Ascending aorta (tissue), 2 donors: ENCODE results near the gene CASS4. TPM values are rescaled to one million over a fixed set of nuclear protein-coding genes. Genes with fewer than 3 reads are reported as not detected.

Source experiments
- DNase-seq, 2 donors: peaks; one replicate each; pipeline ENCODE4 v3.0.0-alpha.2; 2019; ENCODE audit warnings: low spot score in 2 of 2
- H3K27ac ChIP-seq, 2 donors: fragments of 200-600 bp; sonication (generic); one replicate each; pipeline ENCODE4 v1.5.1; 2016 to 2017; ENCODE audit warnings: mild to moderate bottlenecking in 1 of 2
- H3K27me3 ChIP-seq: fragments of 200-600 bp; sonication (generic); one replicate; pipeline ENCODE4 v1.5.1; 2017
- H3K36me3 ChIP-seq, 2 donors: fragments of 200-600 bp; sonication (generic); one replicate each; pipeline ENCODE4 v1.5.1; 2016
- H3K4me1 ChIP-seq, 2 donors: fragments of 200-600 bp; sonication (generic); one replicate each; pipeline ENCODE4 v1.5.1; 2016 to 2017; ENCODE audit warnings: mild to moderate bottlenecking in 1 of 2
- H3K4me3 ChIP-seq, 2 donors: fragments of 200-600 bp; sonication (generic); one replicate each; pipeline ENCODE4 v1.5.1; 2016 to 2017; ENCODE audit warnings: mild to moderate bottlenecking in 1 of 2
- H3K9me3 ChIP-seq, 2 donors: fragments of 200-600 bp; sonication (generic); one replicate each; pipeline ENCODE4 v1.5.1; 2016
- intact Hi-C: fragments of 100-400 bp; cut with DNase I; formaldehyde crosslinking; loops from one replicate; pipeline ENCODE4 v1.15.1; 2023
- total RNA-seq: library from RNA; depleted of rRNA; stranded (reverse); fragments of >200 nt; gene quantifications from one replicate; pipeline ENCODE4 v1.1.0, GENCODE V29; 2016
- TF ChIP-seq, protein P1 (sequence below), 3 experiments: fragments of 200-600 bp in 2 of 3; fragments of 450-650 bp in 1 of 3; sonication (generic) in 2 of 3; IDR thresholded peaks; one replicate each; pipeline ENCODE4 v1.5.1; 2016 to 2019; ENCODE audit warnings: antibody characterized with exemption in 3 of 3, mild to moderate bottlenecking in 1 of 3, moderate library complexity in 1 of 3

CASS4 gene
- total RNA-seq, 1 donor from 2014 or later: 11.2 TPM

DNA sequence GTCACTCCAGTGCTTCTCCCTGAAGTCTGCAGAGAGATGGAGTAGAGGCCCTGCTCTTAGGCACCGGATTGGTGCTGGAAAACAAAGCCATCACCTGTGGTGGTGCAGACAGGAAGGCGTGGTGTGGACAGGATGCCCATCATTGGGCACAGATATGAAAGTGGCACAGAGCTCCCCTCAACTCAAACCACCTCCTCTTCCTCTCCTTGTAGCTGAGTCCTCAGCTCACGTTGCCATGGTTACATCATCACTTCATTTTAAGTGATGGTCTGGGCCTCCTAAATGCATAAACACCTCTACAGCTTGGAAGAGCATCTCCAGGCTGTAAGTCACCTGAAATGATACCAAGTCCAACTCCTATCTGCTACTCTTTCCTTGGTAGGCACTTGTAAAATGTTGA is 48.4 kb downstream of the CASS4 start:
- DNase-seq: no peak
- intact Hi-C loops: no loop called here
- Histone ChIP-seq H3K27me3 (no peaks in the 10 kb centered on the region), H3K9me3 (no peaks in the 10 kb centered on the region), H3K4me3 (no peak overlapping the region), H3K4me1 (no peaks in the 10 kb centered on the region), H3K36me3 (no peaks in the 10 kb centered on the region), H3K27ac (no peak overlapping the region)
- TF ChIP-seq, protein P1, sequence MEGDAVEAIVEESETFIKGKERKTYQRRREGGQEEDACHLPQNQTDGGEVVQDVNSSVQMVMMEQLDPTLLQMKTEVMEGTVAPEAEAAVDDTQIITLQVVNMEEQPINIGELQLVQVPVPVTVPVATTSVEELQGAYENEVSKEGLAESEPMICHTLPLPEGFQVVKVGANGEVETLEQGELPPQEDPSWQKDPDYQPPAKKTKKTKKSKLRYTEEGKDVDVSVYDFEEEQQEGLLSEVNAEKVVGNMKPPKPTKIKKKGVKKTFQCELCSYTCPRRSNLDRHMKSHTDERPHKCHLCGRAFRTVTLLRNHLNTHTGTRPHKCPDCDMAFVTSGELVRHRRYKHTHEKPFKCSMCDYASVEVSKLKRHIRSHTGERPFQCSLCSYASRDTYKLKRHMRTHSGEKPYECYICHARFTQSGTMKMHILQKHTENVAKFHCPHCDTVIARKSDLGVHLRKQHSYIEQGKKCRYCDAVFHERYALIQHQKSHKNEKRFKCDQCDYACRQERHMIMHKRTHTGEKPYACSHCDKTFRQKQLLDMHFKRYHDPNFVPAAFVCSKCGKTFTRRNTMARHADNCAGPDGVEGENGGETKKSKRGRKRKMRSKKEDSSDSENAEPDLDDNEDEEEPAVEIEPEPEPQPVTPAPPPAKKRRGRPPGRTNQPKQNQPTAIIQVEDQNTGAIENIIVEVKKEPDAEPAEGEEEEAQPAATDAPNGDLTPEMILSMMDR (IDR thresholded peaks at IDR 0.05): no peak

DNA sequence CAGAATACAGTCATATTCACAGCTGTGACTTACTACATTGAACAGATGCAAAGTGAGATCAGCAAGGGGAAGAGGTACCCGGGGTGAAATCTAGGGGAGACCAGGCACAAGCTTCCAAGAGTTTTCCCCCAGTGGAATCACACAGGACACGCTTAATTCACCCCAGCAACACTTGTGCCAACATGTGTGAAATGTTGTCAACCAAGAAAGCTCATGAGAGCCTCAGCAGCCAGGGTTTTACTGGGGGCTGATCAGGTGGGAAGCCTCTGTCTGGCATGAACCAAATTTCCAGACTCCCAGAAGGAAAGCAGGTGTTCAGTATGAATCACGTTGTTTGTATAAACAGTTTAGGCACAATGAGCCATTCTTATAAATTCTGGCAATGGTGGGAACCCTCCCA is 49.5 kb downstream of the CASS4 start:
- Histone ChIP-seq H3K27ac (no peak overlapping the region), H3K4me3 (no peak overlapping the region), H3K27me3 (no peaks in the 10 kb centered on the region), H3K36me3 (no peaks in the 10 kb centered on the region), H3K4me1 (no peaks in the 10 kb centered on the region), H3K9me3 (no peaks in the 10 kb centered on the region)
- intact Hi-C loops: no loop called here
- TF ChIP-seq, protein P1 (IDR thresholded peaks at IDR 0.05): no peak
- DNase-seq: no peak

DNA sequence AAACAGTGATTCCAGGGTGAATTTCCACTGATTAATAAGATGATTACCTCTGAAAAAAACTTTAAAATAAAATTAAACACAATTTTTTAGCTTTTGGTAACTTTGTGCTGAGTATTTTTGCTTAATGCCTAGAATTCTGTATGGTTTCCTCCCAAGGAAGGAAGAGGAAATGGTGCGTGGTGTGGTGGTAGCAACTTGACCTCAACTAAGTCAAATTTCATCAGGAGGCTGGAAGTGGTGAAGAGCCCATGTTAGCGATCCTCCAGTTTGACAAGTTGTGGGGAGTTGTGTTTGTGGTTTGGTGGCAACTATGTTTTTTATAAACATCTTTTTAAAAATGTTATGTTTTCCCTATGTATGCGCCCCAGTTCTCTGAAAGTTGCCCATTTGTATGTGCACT is 51.4 kb downstream of the CASS4 start:
- no peak overlapping the region for H3K4me3 ChIP-seq
- intact Hi-C loops: no loop called here
- no peaks in the 10 kb centered on the region for H3K36me3 ChIP-seq
- no peak for DNase-seq
- TF ChIP-seq, protein P1 (IDR thresholded peaks at IDR 0.05): no peak
- no peak overlapping the region for H3K27ac ChIP-seq
- no peaks in the 10 kb centered on the region for H3K9me3 ChIP-seq
- H3K4me1 ChIP-seq: peaks cover 0 to 6% of the 10 kb centered on the region in 2 donors
- no peaks in the 10 kb centered on the region for H3K27me3 ChIP-seq

DNA sequence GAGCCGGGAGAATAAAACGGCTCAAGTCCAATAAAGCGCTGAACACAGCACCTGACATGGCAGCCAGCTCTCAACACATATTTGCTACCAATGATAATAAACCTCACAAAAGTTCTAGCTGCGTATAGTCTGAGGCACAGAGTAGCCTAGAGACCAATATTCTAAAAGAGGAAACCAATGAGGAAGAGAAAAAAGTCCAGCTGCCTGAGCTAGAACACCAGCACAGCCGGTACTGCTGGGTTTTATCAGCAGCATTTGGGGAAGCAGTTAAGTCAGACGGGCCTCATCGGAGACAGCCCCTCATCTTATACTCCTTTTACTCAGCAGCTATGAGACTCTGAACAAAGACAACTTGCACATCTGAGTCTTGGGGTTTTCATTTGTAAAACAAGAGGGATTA is 53.9 kb downstream of the CASS4 start:
- Histone ChIP-seq H3K27me3 (no peaks in the 10 kb centered on the region), H3K27ac (no peak overlapping the region), H3K4me1 (peaks cover 0 to 20% of the 10 kb centered on the region in 2 donors), H3K4me3 (no peak overlapping the region), H3K9me3 (no peaks in the 10 kb centered on the region), H3K36me3 (no peaks in the 10 kb centered on the region)
- TF ChIP-seq, protein P1 (IDR thresholded peaks at IDR 0.05): no peak
- intact Hi-C loops: loop anchor here (5.0 kb wide), 1 partner anchor 886 kb away; the partner anchor contains the start of gene RAE1
- DNase-seq: no peak

DNA sequence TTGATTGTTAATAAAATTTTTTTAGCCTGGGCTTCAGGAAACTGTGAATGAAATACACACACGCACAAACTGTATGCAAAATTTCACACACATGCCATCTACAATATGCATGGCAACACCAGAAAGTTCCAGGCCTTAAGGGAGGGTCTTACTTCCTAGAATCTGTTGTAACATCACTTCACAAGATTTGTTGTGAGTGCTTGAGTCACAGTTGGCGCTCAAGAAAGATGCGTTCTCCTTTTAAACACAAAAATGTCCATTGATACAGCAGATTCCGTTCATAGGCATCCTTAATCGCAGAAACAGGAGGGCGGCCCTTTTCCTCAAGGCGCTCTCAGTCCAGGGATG is 55.9 kb downstream of the CASS4 start:
- H3K27me3 ChIP-seq: no peaks in the 10 kb centered on the region
- peak overlapping the region; percentile 86 to 90 for H3K4me3 ChIP-seq
- H3K9me3 ChIP-seq: no peaks in the 10 kb centered on the region
- H3K4me1 ChIP-seq: peaks cover 0 to 20% of the 10 kb centered on the region in 2 donors
- no peak for DNase-seq
- H3K36me3 ChIP-seq: peaks cover 0 to 2% of the 10 kb centered on the region in 2 donors
- intact Hi-C loops: loop anchor here (1.0 to 5.0 kb wide), 3 partner anchors 76 to 884 kb away; partner anchors contain the start of genes AURKA, CSTF1, FAM210B and RAE1
- H3K27ac ChIP-seq: peak overlapping the region; percentile 83 to 91
- TF ChIP-seq, protein P1 (IDR thresholded peaks at IDR 0.05): no peak
